ENCODE data around the gene SH3GL3. TPM values are rescaled to one million over a fixed set of nuclear protein-coding genes. Genes with fewer than 3 reads are reported as not detected.

Gene SH3GL3
- polyA plus RNA-seq, 1 of the 3 experiments (the other 2 are of a cell fraction), result not detected

GRCh38 chr15:83476708-83477107 lies 29.6 kb downstream of the SH3GL3 start:
- WGBS (ENCODE audit: low lambda C conversion rate), result 7% methylated on average over 2 of the region's 2 CpGs
- Histone ChIP-seq H3K4me3 (ENCODE audit: low read depth in 2 of 2, low read length in 1 of 2) (no peak overlapping the region), H3F3A (replicated peaks; ENCODE audit: insufficient read depth) (no peaks in the 10 kb centered on the region), H3K27ac (ENCODE audit: low read depth in 2 of 2, low read length in 1 of 2) (no peak overlapping the region), H3K27me3 (ENCODE audit: insufficient read depth) (no peaks in the 10 kb centered on the region), H3K4me1 (ENCODE audit: control insufficient read depth in 1 of 2, insufficient read depth in 2 of 2, low read depth in 1 of 2, low read length in 1 of 2) (no peaks in the 10 kb centered on the region), H3K4me2 (no peak overlapping the region), H4K20me1 (ENCODE audit: insufficient read depth) (no peaks in the 10 kb centered on the region), H3K36me3 (replicated peaks in 1 of 2; ENCODE audit: control insufficient read depth in 1 of 2, insufficient read depth in 2 of 2, low read length in 1 of 2) (no peaks in the 10 kb centered on the region), H2AFZ (ENCODE audit: low read depth) (no peak overlapping the region), H3K9me3 (no peaks in the 10 kb centered on the region), H3K9me2 (no peaks in the 10 kb centered on the region), H3K9ac (no peak overlapping the region), H3K79me2 (ENCODE audit: insufficient read depth) (no peaks in the 10 kb centered on the region)
- TF ChIP-seq SIN3A (IDR thresholded peaks at IDR 0.05; ENCODE audit: borderline replicate concordance, low read depth, low read length) (no peak), FOXM1 (IDR thresholded peaks at IDR 0.05; ENCODE audit: low read depth) (no peak), USF1 (IDR thresholded peaks at IDR 0.05; ENCODE audit: borderline replicate concordance, low read depth) (no peak), CTCF (IDR thresholded peaks at IDR 0.05) (no peak), GATA2 (CRISPR knock-in tag; IDR thresholded peaks at IDR 0.05) (no peak), FOXJ3 (CRISPR knock-in tag; IDR thresholded peaks at IDR 0.05) (no peak), RAD21 (IDR thresholded peaks at IDR 0.05; ENCODE audit: low read length) (no peak), RFX5 (IDR thresholded peaks at IDR 0.05; ENCODE audit: low read length) (no peak), MEF2A (IDR thresholded peaks at IDR 0.05; ENCODE audit: borderline replicate concordance, low read depth) (no peak), NRF1 (IDR thresholded peaks at IDR 0.05; ENCODE audit: low read depth, low read length) (no peak), TEAD4 (IDR thresholded peaks at IDR 0.05; ENCODE audit: borderline replicate concordance, insufficient read depth) (no peak), EZH2phosphoT487 (IDR thresholded peaks at IDR 0.05; ENCODE audit: borderline replicate concordance, low read depth) (no peak)
- no peak for DNase-seq
- ChIA-PET CTCF (no interaction called here), POLR2A (no interaction called here)

GRCh38 chr15:83477172-83477807 lies 30.1 kb downstream of the SH3GL3 start:
- ChIA-PET CTCF (no interaction called here), POLR2A (no interaction called here)
- Histone ChIP-seq H3K9me2 (no peaks in the 10 kb centered on the region), H3K4me3 (ENCODE audit: low read depth in 2 of 2, low read length in 1 of 2) (no peak overlapping the region), H3K27ac (ENCODE audit: low read depth in 2 of 2, low read length in 1 of 2) (no peak overlapping the region), H3K9me3 (no peaks in the 10 kb centered on the region), H4K20me1 (ENCODE audit: insufficient read depth) (no peaks in the 10 kb centered on the region), H2AFZ (ENCODE audit: low read depth) (no peak overlapping the region), H3K36me3 (replicated peaks in 1 of 2; ENCODE audit: control insufficient read depth in 1 of 2, insufficient read depth in 2 of 2, low read length in 1 of 2) (no peaks in the 10 kb centered on the region), H3K79me2 (ENCODE audit: insufficient read depth) (no peaks in the 10 kb centered on the region), H3K4me1 (ENCODE audit: control insufficient read depth in 1 of 2, insufficient read depth in 2 of 2, low read depth in 1 of 2, low read length in 1 of 2) (no peaks in the 10 kb centered on the region), H3K9ac (no peak overlapping the region), H3K27me3 (ENCODE audit: insufficient read depth) (no peaks in the 10 kb centered on the region), H3K4me2 (no peak overlapping the region), H3F3A (replicated peaks; ENCODE audit: insufficient read depth) (no peaks in the 10 kb centered on the region)
- TF ChIP-seq EP300 (IDR thresholded peaks at IDR 0.05; ENCODE audit: borderline replicate concordance in 1 of 2, low read depth in 1 of 2, low read length in 1 of 2), result no peak
- TF ChIP-seq FOXJ3 (CRISPR knock-in tag; IDR thresholded peaks at IDR 0.05), result no peak
- no peak for TF ChIP-seq TCF12 (IDR thresholded peaks at IDR 0.05)
- DNase-seq, result no peak
- WGBS (ENCODE audit: low lambda C conversion rate), result 26% methylated on average over 3 of the region's 3 CpGs

Data from SK-N-SH (cell line).